Heart right ventricle (tissue), 16 donors: ENCODE results near the gene GLIPR1L2. TPM values are rescaled to one million over a fixed set of nuclear protein-coding genes. Genes with fewer than 3 reads are reported as not detected.
"Not testable (repeated sequence)": the region's sequence is repeated elsewhere in the genome, so short reads cannot be mapped to it uniquely, and the experiment has no call there.

Source experiments
- ATAC-seq, 8 donors: fragments of 200-7000 bp; cut with Tn5 transposase; one replicate each; pipeline ENCODE4 v1.9.1; 2020; ENCODE audit warnings: mild to moderate bottlenecking in 8 of 8, moderate library complexity in 8 of 8, moderate number of reproducible peaks in 1 of 8
- DNase-seq, 2 donors: peaks; one replicate each; pipeline ENCODE4 v3.0.0-alpha.2; 2020
- H3K27ac ChIP-seq, 10 donors: fragments of 200-600 bp; sonication (generic) in 2 of 10; one replicate each; pipeline versions ENCODE4 v1.5.0 to v1.8.0; 2020 to 2022; ENCODE audit warnings: mild to moderate bottlenecking in 3 of 10
- H3K27me3 ChIP-seq, 7 donors: fragments of 200-600 bp; one replicate each; pipeline ENCODE4 v1.8.0; 2021 to 2022; ENCODE audit warnings: mild to moderate bottlenecking in 2 of 7
- H3K36me3 ChIP-seq, 9 donors: fragments of 200-600 bp; sonication (generic) in 1 of 9; one replicate each; pipeline versions ENCODE4 v1.5.0 to v1.8.0; 2020 to 2022; ENCODE audit warnings: mild to moderate bottlenecking in 2 of 9
- H3K4me1 ChIP-seq, 9 donors: fragments of 200-600 bp; sonication (generic) in 1 of 9; one replicate each; pipeline versions ENCODE4 v1.5.0 to v1.8.0; 2020 to 2022; ENCODE audit warnings: mild to moderate bottlenecking in 4 of 9
- H3K4me3 ChIP-seq, 10 donors: fragments of 200-600 bp; sonication (generic) in 2 of 10; one replicate each; pipeline versions ENCODE4 v1.5.0 to v1.8.0; 2020 to 2022; ENCODE audit warnings: mild to moderate bottlenecking in 7 of 10, moderate library complexity in 2 of 10
- H3K9me3 ChIP-seq, 11 donors: fragments of 200-600 bp in 10 of 11; sonication (generic) in 2 of 11; one replicate each; pipeline versions ENCODE4 v1.5.0 to v1.8.0; 2013 to 2022; ENCODE audit warnings: mild to moderate bottlenecking in 2 of 11, control low read depth in 1 of 11, moderate library complexity in 1 of 11
- CTCF ChIP-seq, 9 donors: fragments of 200-600 bp; sonication (generic) in 2 of 9; IDR thresholded peaks; one replicate each; pipeline versions ENCODE4 v1.5.0 to v1.8.0; 2021 to 2022; ENCODE audit warnings: antibody characterized with exemption in 9 of 9, mild to moderate bottlenecking in 5 of 9, moderate library complexity in 1 of 9
- WGBS, 2 donors: extraction: QIAGEN DNeasy Blood & Tissue Kit; methylation state at CpG; one replicate each; pipeline ENCODE4 v1.1.7; 2013; ENCODE audit warnings: inconsistent platforms in 1 of 2; 5-methylcytosine and 5-hydroxymethylcytosine counted together
- intact Hi-C, 10 donors: fragments of 100-400 bp; cut with DNase I; formaldehyde crosslinking; loops; one replicate each; pipeline versions ENCODE4 v1.11.1 to v1.14.2; 2022
- polyA plus RNA-seq, 2 donors: library from polyadenylated mRNA; stranded (reverse); fragments of 200-250 nt; gene quantifications; one replicate each; pipeline ENCODE4 v1.2.3, GENCODE V29; 2013
- total RNA-seq, 10 donors: library from RNA; stranded (reverse); fragmentation: NEBNext Ultra II Directional in 3 of 10; extraction: Animal tissue kit (Norgen Biotek cat#: 25700) in 3 of 10; gene quantifications; one replicate each; pipeline versions ENCODE4 v1.2.1 to v1.2.4, GENCODE V29; 2021 to 2023
- donor health status: Arrhythmogenic right ventricular cardiomyopathy.
- donor health status: ischemic (EF 13 %, LVEDD 7.1; RV severe dilation, severe dysfunction).
- donor health status: healthy with polysubstance abuse.
- donor health status: DM: no; HTN: yes; CAD: no.
- donor health status: DM: no; HTN: no; CAD: no.
- donor health status: ischemic (EF 25% LVEDD 6.9; RV normal size, moderate dysfunction).
- donor health status: ischemic (EF 25% LVEDD 5.7; RV mildly dilated, moderate dysfunction).
- donor health status: healthy.
- donor health status: DM: yes; HTN: yes; CAD: no.
- donor health status: Ischemic cardiomyopathy.
- donor health status: ischemic (EF 35%, LVEDD 5.7; RV mildly dilated, moderate dysfunction).
- donor health status: nonischemic (EF 11% LVEDD 7.7; RV severe dilation, severe dysfunction).
- donor health status: DM: yes; HTN: yes; CAD: no.
- donor health status: PGD.
- donor health status: ischemic (EF 29% LVEDD 5.4; RV normal size, mild dysfunction).
- donor health status: nonischemic (EF 23%, LVEDD 6.1; RV moderate dilation, normal function).

Gene GLIPR1L2
- total and polyA plus RNA-seq, 12 donors, result 0.66 to 2.9 (median 1.3) TPM

- intact Hi-C loops, result loop anchor here in 1 of 10 donors (1.0 kb wide), 1 partner anchor 30 kb away; no protein-coding TSS in a partner anchor
- DNase-seq (no peak), ATAC-seq (no peak)
- no peaks in the 10 kb centered on the region for H3K36me3 ChIP-seq
- no peaks in the 10 kb centered on the region for H3K9me3 ChIP-seq
- no peak for TF ChIP-seq CTCF (IDR thresholded peaks at IDR 0.05)
- no peak overlapping the region for H3K4me3 ChIP-seq
- WGBS, 2 donors, result 68 to 71% methylated on average over 4 of the region's 4 CpGs
- H3K4me1 ChIP-seq, result peaks cover 0 to 7% (median 0%) of the 10 kb centered on the region in 9 donors
- no peak overlapping the region for H3K27ac ChIP-seq
- no peaks in the 10 kb centered on the region for H3K27me3 ChIP-seq
Observed at GRCh38 chr12:75447691-75448393, 57.0 kb downstream of the GLIPR1L2 start.

GRCh38 chr12:75452675-75453330 lies 61.9 kb downstream of the GLIPR1L2 start:
- peaks cover 0 to 11% (median under 1%) of the 10 kb centered on the region in 11 donors for H3K9me3 ChIP-seq
- no peaks in the 10 kb centered on the region for H3K36me3 ChIP-seq
- DNase-seq (no peak), ATAC-seq (no peak)
- WGBS, 2 donors, result 80 to 83% methylated on average over 3 of the region's 3 CpGs
- no peak overlapping the region for H3K27ac ChIP-seq
- H3K4me1 ChIP-seq, result peaks cover 0 to 15% (median 0%) of the 10 kb centered on the region in 9 donors
- H3K4me3 ChIP-seq, result no peak overlapping the region
- no peak for TF ChIP-seq CTCF (IDR thresholded peaks at IDR 0.05)
- no peaks in the 10 kb centered on the region for H3K27me3 ChIP-seq
- intact Hi-C loops, result no loop called here

- H3K9me3 ChIP-seq, result peaks cover 0 to 29% (median 5%) of the 10 kb centered on the region in 11 donors
- TF ChIP-seq CTCF (IDR thresholded peaks at IDR 0.05), result no peak
- peak overlapping the region in 1 of 10 donors; percentile 0 for H3K4me3 ChIP-seq
- peak overlapping the region in 1 of 10 donors; percentile 32 for H3K27ac ChIP-seq
- WGBS, 2 donors, result 74 to 76% methylated on average over 5 of the region's 5 CpGs
- H3K27me3 ChIP-seq, result no peaks in the 10 kb centered on the region
- H3K36me3 ChIP-seq, result no peaks in the 10 kb centered on the region
- peaks cover 0 to 17% (median 0%) of the 10 kb centered on the region in 9 donors for H3K4me1 ChIP-seq
- no peak for DNase-seq
- intact Hi-C loops, result no loop called here
- ATAC-seq, result peak in 2 of 8 donors; percentile 29 to 46
Observed at GRCh38 chr12:75455839-75456238, 65.0 kb downstream of the GLIPR1L2 start.

GRCh38 chr12:75457191-75457590 lies 66.3 kb downstream of the GLIPR1L2 start:
- no peak overlapping the region for H3K4me3 ChIP-seq
- peaks cover 0 to 29% (median 5%) of the 10 kb centered on the region in 11 donors for H3K9me3 ChIP-seq
- H3K27ac ChIP-seq, result peak overlapping the region in 1 of 10 donors; percentile 41
- H3K27me3 ChIP-seq, result no peaks in the 10 kb centered on the region
- H3K36me3 ChIP-seq, result no peaks in the 10 kb centered on the region
- 73 to 76% methylated on average over 1 of the region's 1 CpG for WGBS, 2 donors
- DNase-seq, result no peak
- H3K4me1 ChIP-seq, result peaks cover 0 to 17% (median 0%) of the 10 kb centered on the region in 9 donors
- intact Hi-C loops, result no loop called here
- ATAC-seq, result no peak
- no peak for TF ChIP-seq CTCF (IDR thresholded peaks at IDR 0.05)

- H3K4me1 ChIP-seq, result peaks cover 0 to 17% (median 0%) of the 10 kb centered on the region in 9 donors
- ATAC-seq, intact Hi-C loops, H3K27me3 ChIP-seq, H3K4me3 ChIP-seq, H3K36me3 ChIP-seq, DNase-seq: not testable (repeated sequence)
- WGBS, 2 donors, result 77 to 80% methylated on average over 9 of the region's 9 CpGs
- H3K27ac ChIP-seq, result peak overlapping the region in 1 of 10 donors; percentile 41
- peaks cover 0 to 32% (median 5%) of the 10 kb centered on the region in 11 donors for H3K9me3 ChIP-seq
Observed at GRCh38 chr12:75457866-75458265, 67.0 kb downstream of the GLIPR1L2 start.
